ENCODE measurements around the gene ARHGAP28.

The ARHGAP28 gene

GRCh38 chr18:6732952-6733351 is 3.4 kb downstream of the ARHGAP28 start:
- no peak for DNase-seq

GRCh38 chr18:6733758-6734157 is 4.2 kb downstream of the ARHGAP28 start:
- DNase-seq: no peak

GRCh38 chr18:6734726-6735430 is 5.4 kb downstream of the ARHGAP28 start:
- no peak for DNase-seq

GRCh38 chr18:6737833-6738232 is 8.3 kb downstream of the ARHGAP28 start:
- DNase-seq: no peak

- DNase-seq: no peak
Measured at GRCh38 chr18:6738622-6739021, 9.1 kb downstream of the ARHGAP28 start.

GRCh38 chr18:6741232-6741663 is 11.7 kb downstream of the ARHGAP28 start:
- DNase-seq: no peak

- no peak for DNase-seq
Measured at GRCh38 chr18:6741786-6742185, 12.3 kb downstream of the ARHGAP28 start.

GRCh38 chr18:6743999-6744398 is 14.5 kb downstream of the ARHGAP28 start:
- no peak for DNase-seq

GRCh38 chr18:6744816-6745455 is 15.4 kb downstream of the ARHGAP28 start:
- DNase-seq: no peak

GRCh38 chr18:6745504-6746031 is 16.1 kb downstream of the ARHGAP28 start:
- no peak for DNase-seq

- no peak for DNase-seq
Measured at GRCh38 chr18:6746386-6746960, 17.0 kb downstream of the ARHGAP28 start.

GRCh38 chr18:6747646-6748045 is 18.1 kb downstream of the ARHGAP28 start:
- no peak for DNase-seq

GRCh38 chr18:6748241-6748640 is 18.7 kb downstream of the ARHGAP28 start:
- DNase-seq: no peak

GRCh38 chr18:6750411-6750810 is 20.9 kb downstream of the ARHGAP28 start:
- DNase-seq: no peak

GRCh38 chr18:6751222-6751621 is 21.7 kb downstream of the ARHGAP28 start:
- no peak for DNase-seq

- no peak for DNase-seq
Measured at GRCh38 chr18:6752202-6752860, 22.8 kb downstream of the ARHGAP28 start.

- DNase-seq: no peak
Measured at GRCh38 chr18:6755107-6755506, 25.6 kb downstream of the ARHGAP28 start.

GRCh38 chr18:6757931-6758330 is 28.4 kb downstream of the ARHGAP28 start:
- DNase-seq: no peak

- DNase-seq: no peak
Measured at GRCh38 chr18:6759579-6759978, 30.1 kb downstream of the ARHGAP28 start.

- no peak for DNase-seq
Measured at GRCh38 chr18:6763524-6763923, 34.0 kb downstream of the ARHGAP28 start.

- DNase-seq: no peak
Measured at GRCh38 chr18:6764382-6764781, 34.9 kb downstream of the ARHGAP28 start.

GRCh38 chr18:6773777-6774176 is 44.3 kb downstream of the ARHGAP28 start:
- no peak for DNase-seq

GRCh38 chr18:6775237-6775636 is 45.7 kb downstream of the ARHGAP28 start:
- DNase-seq: no peak

- no peak for DNase-seq
Measured at GRCh38 chr18:6775702-6776101, 46.2 kb downstream of the ARHGAP28 start.
